H1 (cell line): ENCODE data around the gene PPM1D. TPM values are rescaled to one million over a fixed set of nuclear protein-coding genes. Genes with fewer than 3 reads are reported as not detected.

Source experiments
- CTCF ChIA-PET: fragments of 300-600 bp; sonication (Branson Sonifier 250); formaldehyde crosslinking; loops from one replicate; lab custom pipeline; 2021; ENCODE audit not compliant: partially characterized antibody; lab: Charles Lee
- POLR2A ChIA-PET: fragments of 300-600 bp; sonication (Branson Sonifier 250); formaldehyde crosslinking; loops from one replicate; lab custom pipeline; 2021; ENCODE audit warnings: inconsistent platforms; ENCODE audit not compliant: partially characterized antibody; lab: Charles Lee
- DNase-seq, 2 experiments: peaks; one replicate each; pipeline versions ENCODE4 v3.0.0 to v3.0.0-alpha.2; 2010 to 2022; ENCODE audit warnings: low spot score in 2 of 2, low read depth in 1 of 2, mixed read lengths in 1 of 2
- FAIRE-seq: peaks from 2 replicates; lab custom pipeline; 2011; peaks lifted over from hg19 to GRCh38; lab: Jason Lieb, UNC
- H2AFZ ChIP-seq: 2 replicates; pipeline ENCODE4 v1.8.1; 2012; ENCODE audit warnings: low read length, inconsistent platforms
- H2AK5ac ChIP-seq: 2 replicates; pipeline ENCODE4 v1.6.1; 2013; ENCODE audit warnings: low read depth, low read length
- H2BK120ac ChIP-seq: replicated peaks from 2 replicates; pipeline ENCODE3; 2013; ENCODE audit warnings: low read depth, low read length, inconsistent platforms
- H2BK12ac ChIP-seq: 2 replicates; pipeline ENCODE4 v1.6.1; 2013; ENCODE audit warnings: low read depth, low read length
- H2BK15ac ChIP-seq: 2 replicates; pipeline ENCODE4 v1.6.1; 2013; ENCODE audit warnings: low read length
- H2BK20ac ChIP-seq: 2 replicates; pipeline ENCODE4 v1.6.1; 2013; ENCODE audit warnings: low read length
- H2BK5ac ChIP-seq: 2 replicates; pipeline ENCODE4 v1.6.1; 2013; ENCODE audit warnings: low read depth, low read length
- H3K14ac ChIP-seq: 2 replicates; pipeline ENCODE4 v1.6.1; 2013; ENCODE audit warnings: inconsistent platforms; ENCODE audit not compliant: insufficient read length
- H3K18ac ChIP-seq: 2 replicates; pipeline ENCODE4 v1.6.1; 2013; ENCODE audit warnings: low read length; ENCODE audit errors: extremely low read depth
- H3K23ac ChIP-seq: 2 replicates; pipeline ENCODE4 v1.6.1; 2013; ENCODE audit warnings: inconsistent platforms; ENCODE audit not compliant: insufficient read length
- H3K23me2 ChIP-seq: 2 replicates; pipeline ENCODE4 v1.6.1; 2013; ENCODE audit warnings: low read depth, low read length
- H3K27ac ChIP-seq: 2 replicates; pipeline ENCODE4 v1.6.1; 2011; ENCODE audit warnings: low read depth, low read length, inconsistent platforms
- H3K27me3 ChIP-seq, 4 experiments: replicated peaks in 1 of 4; 1 replicate in 1 of 4; 2 replicates in 3 of 4; pipeline versions ENCODE4 v1.6.1 to v1.8.1; 2011 to 2013; ENCODE audit warnings: low read length in 3 of 4, mild to moderate bottlenecking in 3 of 4, inconsistent platforms in 2 of 4, mixed read lengths in 2 of 4, moderate library complexity in 1 of 4; ENCODE audit not compliant: control insufficient read depth in 3 of 4, insufficient read depth in 3 of 4; ENCODE audit errors: extremely low read depth in 1 of 4
- H3K36me3 ChIP-seq, 4 experiments: 2 replicates each; pipeline versions ENCODE4 v1.6.1 to v1.8.1; 2011 to 2013; ENCODE audit warnings: mild to moderate bottlenecking in 4 of 4, low read length in 3 of 4, moderate library complexity in 2 of 4, control low read depth in 1 of 4, inconsistent platforms in 1 of 4; ENCODE audit not compliant: insufficient read depth in 4 of 4, control insufficient read depth in 2 of 4
- H3K4ac ChIP-seq: replicated peaks from 2 replicates; pipeline ENCODE3; 2013; ENCODE audit warnings: low read length, low read depth, mixed read lengths, inconsistent platforms; ENCODE audit not compliant: insufficient read length
- H3K4me1 ChIP-seq, 4 experiments: replicated peaks in 1 of 4; 1 replicate in 1 of 4; 2 replicates in 3 of 4; pipeline versions ENCODE4 v1.6.1 to v1.8.1; 2011 to 2013; ENCODE audit warnings: low read length in 3 of 4, inconsistent platforms in 2 of 4, mixed read lengths in 1 of 4; ENCODE audit not compliant: insufficient read depth in 4 of 4, control insufficient read depth in 3 of 4
- H3K4me2 ChIP-seq, 2 experiments: 2 replicates each; pipeline versions ENCODE4 v1.6.1 to v1.8.1; 2011 to 2013; ENCODE audit warnings: low read depth in 2 of 2, low read length in 2 of 2, control low read depth in 1 of 2, inconsistent platforms in 1 of 2, mild to moderate bottlenecking in 1 of 2; ENCODE audit not compliant: insufficient read depth in 1 of 2
- H3K4me3 ChIP-seq, 4 experiments: fragments of 200-600, 300-600 bp in 1 of 4; sonication (generic), shearing (Covaris generic), sonication (Bioruptor Twin) in 1 of 4; 2 replicates each; pipeline versions ENCODE4 v1.5.1 to v1.8.1; 2011 to 2016; ENCODE audit warnings: low read length in 4 of 4, low read depth in 3 of 4, control low read depth in 2 of 4, inconsistent platforms in 2 of 4, mild to moderate bottlenecking in 2 of 4, mixed read lengths in 1 of 4, moderate library complexity in 1 of 4; ENCODE audit not compliant: insufficient read depth in 2 of 4; ENCODE audit errors: extremely low read depth in 1 of 4
- H3K56ac ChIP-seq: replicated peaks from 2 replicates; pipeline ENCODE3; 2013; ENCODE audit warnings: low read depth, mild to moderate bottlenecking, mixed read lengths, low read length, inconsistent platforms; ENCODE audit not compliant: insufficient read length
- H3K79me1 ChIP-seq: 2 replicates; pipeline ENCODE4 v1.6.1; 2013; ENCODE audit warnings: low read depth, low read length, control low read depth
- H3K79me2 ChIP-seq, 2 experiments: 2 replicates each; pipeline versions ENCODE4 v1.6.1 to v1.8.1; 2012 to 2013; ENCODE audit warnings: low read length in 2 of 2, mild to moderate bottlenecking in 2 of 2, inconsistent platforms in 1 of 2; ENCODE audit not compliant: insufficient read depth in 2 of 2, control insufficient read depth in 1 of 2
- H3K9ac ChIP-seq, 4 experiments: replicated peaks in 1 of 4; 1 replicate in 1 of 4; 2 replicates in 3 of 4; pipeline versions ENCODE4 v1.6.1 to v1.8.1; 2011 to 2013; ENCODE audit warnings: low read depth in 3 of 4, low read length in 3 of 4, control low read depth in 2 of 4, mild to moderate bottlenecking in 2 of 4, moderate library complexity in 2 of 4, inconsistent platforms in 1 of 4; ENCODE audit errors: extremely low read depth in 1 of 4
- H3K9me3 ChIP-seq, 2 experiments: 2 replicates each; pipeline versions ENCODE4 v1.6.1 to v1.8.1; 2012 to 2013; ENCODE audit warnings: mild to moderate bottlenecking in 2 of 2, moderate library complexity in 2 of 2, control low read depth in 1 of 2, inconsistent platforms in 1 of 2, low read depth in 1 of 2, low read length in 1 of 2, mixed read lengths in 1 of 2; ENCODE audit not compliant: insufficient read depth in 2 of 2
- H4K20me1 ChIP-seq, 2 experiments: replicated peaks in 1 of 2; 2 replicates each; pipeline versions ENCODE3 to v1.8.1; 2011 to 2013; ENCODE audit warnings: inconsistent platforms in 2 of 2, low read length in 2 of 2, mild to moderate bottlenecking in 1 of 2; ENCODE audit not compliant: insufficient read depth in 2 of 2, control insufficient read depth in 1 of 2
- H4K5ac ChIP-seq: 2 replicates; pipeline ENCODE4 v1.6.1; 2013; ENCODE audit warnings: low read length, low read depth, mixed read lengths, inconsistent platforms; ENCODE audit not compliant: insufficient read length
- H4K8ac ChIP-seq: 2 replicates; pipeline ENCODE4 v1.8.0; 2013; ENCODE audit warnings: mild to moderate bottlenecking, moderate library complexity, low read length, inconsistent platforms; ENCODE audit not compliant: insufficient read depth; ENCODE audit errors: extremely low read depth
- H4K91ac ChIP-seq: replicated peaks from 2 replicates; pipeline ENCODE3; 2013; ENCODE audit warnings: low read length, mixed read lengths, inconsistent platforms; ENCODE audit not compliant: insufficient read length
- BACH1 ChIP-seq: IDR thresholded peaks from 2 replicates; pipeline ENCODE4 v1.6.1; 2012; ENCODE audit warnings: low read length, improper control_type of control experiment
- CHD1 ChIP-seq: IDR thresholded peaks from 2 replicates; pipeline ENCODE4 v1.6.1; 2012; ENCODE audit warnings: low read depth, low read length, improper control_type of control experiment
- CHD2 ChIP-seq: IDR thresholded peaks from 2 replicates; pipeline ENCODE4 v1.6.1; 2012; ENCODE audit warnings: low read length, improper control_type of control experiment
- CTCF ChIP-seq, 3 experiments: IDR thresholded peaks; 1 replicate in 2 of 3; 2 replicates in 1 of 3; pipeline versions ENCODE4 v1.5.1 to v1.6.1; 2011; ENCODE audit warnings: low read length in 3 of 3, mild to moderate bottlenecking in 3 of 3, inconsistent platforms in 2 of 3, low read depth in 1 of 3, moderate library complexity in 1 of 3; ENCODE audit not compliant: insufficient read depth in 1 of 3; ENCODE audit errors: control extremely low read depth in 1 of 3
- FOSL1 ChIP-seq: IDR thresholded peaks from 2 replicates; pipeline ENCODE4 v1.6.1; 2011; ENCODE audit warnings: mild to moderate bottlenecking, low read depth, low read length, moderate library complexity; ENCODE audit not compliant: insufficient read depth
- RNF2 ChIP-seq: fragments of 200-900, 300-1000 bp; sonication (generic); IDR thresholded peaks from 2 replicates; pipeline ENCODE4 v1.7.1; 2016; ENCODE audit warnings: borderline replicate concordance, low read depth, mild to moderate bottlenecking, antibody characterized with exemption, low read length; ENCODE audit not compliant: poor library complexity, severe bottlenecking; ENCODE audit errors: missing control alignments
- SIN3A ChIP-seq, 2 experiments: IDR thresholded peaks in 1 of 2; conservative IDR thresholded peaks in 1 of 2; 2 replicates each; pipeline ENCODE4 v1.6.1; 2011 to 2012; ENCODE audit warnings: low read length in 2 of 2, improper control_type of control experiment in 1 of 2, low read depth in 1 of 2, mild to moderate bottlenecking in 1 of 2
- TEAD4 ChIP-seq: IDR thresholded peaks from 2 replicates; pipeline ENCODE4 v1.6.1; 2012; ENCODE audit warnings: low read depth, low read length, inconsistent platforms, mixed read lengths
- WGBS, 2 experiments: shearing (Covaris generic) in 1 of 2; methylation state at CpG; one replicate each; pipeline versions ENCODE4 v1.1.6 to v1.1.7; 2013 to 2015; ENCODE audit warnings: low lambda C conversion rate in 2 of 2, mixed read lengths in 2 of 2, inconsistent platforms in 1 of 2, low coverage in 1 of 2, missing lambda C conversion rate in 1 of 2; ENCODE audit not compliant: insufficient replicate concordance in 2 of 2, insufficient coverage in 1 of 2, insufficient read length in 1 of 2; ENCODE audit errors: extremely low coverage in 1 of 2, missing lambda C conversion rate in 1 of 2; 5-methylcytosine and 5-hydroxymethylcytosine counted together
- polyA plus RNA-seq, 7 experiments: library from polyadenylated mRNA; depleted of rRNA in 3 of 7; stranded (reverse) in 5 of 7; unstranded in 2 of 7; fragments of >200 nt in 5 of 7; fragments of 200-250 nt in 2 of 7; gene quantifications; 1 replicate in 5 of 7; 2 replicates in 1 of 7; 4 replicates in 1 of 7; pipeline versions ENCODE4 v1.2.1 to v1.2.3, GENCODE V29; 2011 to 2013; ENCODE audit warnings: missing spikeins in 2 of 7, mixed read lengths in 2 of 7
- total RNA-seq: library from RNA; stranded (reverse); fragmentation: NEBNext Ultra II Directional; extraction: Animal tissue kit (Norgen Biotek cat#: 25700); gene quantifications from 2 replicates; pipeline ENCODE4 v1.2.1, GENCODE V29; 2021

Gene PPM1D
- total and polyA plus RNA-seq, 2 of the 8 experiments (the other 6 are each of a cell fraction or from before 2014, with no cell fraction given) = 5.0 to 16.7 TPM

GRCh38 chr17:60677308-60678117, 77.5 kb downstream of the PPM1D start, which contains the start of gene BCAS3:
TSS of gene BCAS3 (plus strand) at chr17:60677851.
- H3K27me3 ChIP-seq = no peaks in the 10 kb centered on the region
- 2% methylated on average over 47 of the region's 51 CpGs; no CpG with 5 or more reads in 1 of the 2 experiments for WGBS, 2 experiments
- H3K18ac ChIP-seq = no peak within 1 kb of the TSS; the same call in 1 of the 2 replicates
- H2BK12ac ChIP-seq = peak within 1 kb of the TSS; percentile 13; the same call in 1 of the 2 replicates
- no peak within 1 kb of the TSS for H2AK5ac ChIP-seq
- POLR2A ChIA-PET = interaction anchor here (1.1 to 1.2 kb wide), 2 partner anchors 9 to 78 kb away, joined by 3 to 13 read pairs; partner anchors contain the start of gene PPM1D
- peak within 1 kb of the TSS; percentile 84 to 95 for H3K4me2 ChIP-seq
- peak within 1 kb of the TSS; percentile 67 to 96 (median 80) for H3K4me3 ChIP-seq
- H3K9me3 ChIP-seq = no peaks in the 10 kb centered on the region
- H3K36me3 ChIP-seq = no peaks in the 10 kb centered on the region
- peak within 1 kb of the TSS; percentile 14 for H3K56ac ChIP-seq
- H2BK120ac ChIP-seq = no peak within 1 kb of the TSS
- no peak within 1 kb of the TSS for H2BK15ac ChIP-seq
- H3K79me1 ChIP-seq = no peaks in the 10 kb centered on the region
- H2AFZ ChIP-seq = peak within 1 kb of the TSS; percentile 93
- H3K27ac ChIP-seq = peak within 1 kb of the TSS; percentile 43; the same call in 1 of the 2 replicates
- peak; percentile 28 for FAIRE-seq
- no peak within 1 kb of the TSS for H3K23ac ChIP-seq
- H2BK20ac ChIP-seq = no peak within 1 kb of the TSS
- no peak within 1 kb of the TSS for H4K5ac ChIP-seq
- H4K91ac ChIP-seq = no peak within 1 kb of the TSS
- CTCF ChIA-PET = interaction anchor here (0.7 to 1.2 kb wide), 3 partner anchors 10 to 37 kb away, joined by 3 to 4 read pairs (median 3); no protein-coding TSS in a partner anchor
- H3K4me1 ChIP-seq = peaks cover 0 to 2% (median 0%) of the 10 kb centered on the region in 4 experiments; a peak in 4 of 7 replicates
- H4K20me1 ChIP-seq = no peaks in the 10 kb centered on the region
- H3K23me2 ChIP-seq = no peaks in the 10 kb centered on the region; the same call in 1 of the 2 replicates
- no peak within 1 kb of the TSS for H3K14ac ChIP-seq
- peak; percentile 93 to 95 for DNase-seq
- no peak within 1 kb of the TSS for H4K8ac ChIP-seq
- H3K79me2 ChIP-seq = no peaks in the 10 kb centered on the region
- H3K4ac ChIP-seq = no peak within 1 kb of the TSS
- H3K9ac ChIP-seq = peak within 1 kb of the TSS; percentile 57 to 74 (median 66)
- peak within 1 kb of the TSS; percentile 66; the same call in 1 of the 2 replicates for H2BK5ac ChIP-seq
- TF ChIP-seq CTCF (IDR thresholded peaks at IDR 0.05; ENCODE audit: control extremely low read depth in 1 of 3, insufficient read depth in 1 of 3, low read depth in 1 of 3, low read length in 3 of 3) (no peak), BACH1 (no peak), SIN3A (conservative IDR thresholded peaks at IDR 0.05 in 1 of 2, IDR thresholded peaks at IDR 0.05 in 1 of 2; ENCODE audit: low read depth in 1 of 2, low read length in 2 of 2) (peak; percentile 97 to 98; a peak in 3 of 4 replicates), TEAD4 (0 out of 2 replicates have a peak, but pooled peaks have one; percentile 1), CHD2 (peak; percentile 95), FOSL1 (no peak), CHD1 (no peak), RNF2 (no peak)
